ENCODE data around the gene CES2.
"Not testable (repeated sequence)": the region's sequence is repeated elsewhere in the genome, so short reads cannot be mapped to it uniquely, and the experiment has no call there.

Gene CES2

DNA sequence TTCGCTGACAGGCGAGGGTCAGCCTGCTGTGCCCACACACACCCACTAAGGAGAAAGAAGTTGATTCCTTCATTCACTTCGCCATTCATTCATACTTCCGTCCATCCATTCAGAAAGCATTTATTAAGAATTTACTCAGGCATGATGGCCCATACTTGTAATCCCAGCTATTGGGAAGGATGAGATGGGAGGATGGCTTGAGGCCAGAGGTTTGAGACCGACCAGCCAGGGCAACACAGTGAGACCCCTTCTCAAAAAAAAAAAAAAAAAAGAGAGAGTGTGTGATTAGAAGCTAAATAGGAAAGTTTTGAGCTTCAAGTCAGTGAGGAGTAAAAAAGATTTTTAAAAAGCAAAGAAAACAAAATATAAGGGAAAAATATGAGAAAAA lies 8.7 kb downstream of the CES2 start:
- peaks cover 48 to 51% of the 10 kb centered on the region in 2 experiments for H3K36me3 ChIP-seq (ENCODE audit: control insufficient read depth in 1 of 2, insufficient read depth in 2 of 2, low read depth in 1 of 2, low read length in 2 of 2)
- H3K14ac ChIP-seq (ENCODE audit: low read length in 2 of 2) = no peak overlapping the region
- H3K9me3 ChIP-seq (ENCODE audit: control insufficient read depth, low read length) = no peaks in the 10 kb centered on the region
- no peak overlapping the region for H3K4me2 ChIP-seq (ENCODE audit: low read length, poor library complexity, severe bottlenecking)
- peaks cover 3 to 6% of the 10 kb centered on the region in 2 experiments for H3K27me3 ChIP-seq (ENCODE audit: control insufficient read depth in 1 of 2, insufficient read depth in 1 of 2, low read length in 2 of 2)
- H3K27ac ChIP-seq (ENCODE audit: low read length, poor library complexity, severe bottlenecking) = no peak overlapping the region
- H2BK15ac ChIP-seq (ENCODE audit: low read depth, poor library complexity, severe bottlenecking) = no peak overlapping the region
- WGBS = 83% methylated on average over 3 of the region's 5 CpGs
- no peak overlapping the region for H2BK120ac ChIP-seq (ENCODE audit: low read depth, low read length)
- H2BK12ac ChIP-seq (ENCODE audit: low read length in 2 of 2) = no peak overlapping the region
- H2AK5ac ChIP-seq (ENCODE audit: low read length, severe bottlenecking) = no peak overlapping the region
- no peak overlapping the region for H4K91ac ChIP-seq (ENCODE audit: low read length)
- H2AFZ ChIP-seq (ENCODE audit: low read depth, low read length) = no peak overlapping the region
- H3K4me3 ChIP-seq (ENCODE audit: insufficient read depth in 1 of 2, low read depth in 1 of 2, low read length in 2 of 2) = no peak overlapping the region
- no peak overlapping the region for H3K9ac ChIP-seq (ENCODE audit: low read length)
- H3K4ac ChIP-seq (ENCODE audit: low read depth in 1 of 2, low read length in 2 of 2) = no peak overlapping the region
- no peak overlapping the region for H3K23ac ChIP-seq (ENCODE audit: low read length in 2 of 2)
- DNase-seq = no peak
- H3K18ac ChIP-seq (ENCODE audit: low read depth in 1 of 2, low read length in 2 of 2) = no peak overlapping the region
- no peak overlapping the region for H2BK5ac ChIP-seq (ENCODE audit: low read depth, low read length, poor library complexity, severe bottlenecking)
- H4K8ac ChIP-seq (ENCODE audit: low read length) = no peak overlapping the region
- H3K79me1 ChIP-seq (replicated peaks; ENCODE audit: low read length, poor library complexity, severe bottlenecking) = peaks cover 12% of the 10 kb centered on the region
- H3K4me1 ChIP-seq (ENCODE audit: control insufficient read depth, insufficient read depth, low read depth, low read length) = peaks cover 7% of the 10 kb centered on the region

DNA sequence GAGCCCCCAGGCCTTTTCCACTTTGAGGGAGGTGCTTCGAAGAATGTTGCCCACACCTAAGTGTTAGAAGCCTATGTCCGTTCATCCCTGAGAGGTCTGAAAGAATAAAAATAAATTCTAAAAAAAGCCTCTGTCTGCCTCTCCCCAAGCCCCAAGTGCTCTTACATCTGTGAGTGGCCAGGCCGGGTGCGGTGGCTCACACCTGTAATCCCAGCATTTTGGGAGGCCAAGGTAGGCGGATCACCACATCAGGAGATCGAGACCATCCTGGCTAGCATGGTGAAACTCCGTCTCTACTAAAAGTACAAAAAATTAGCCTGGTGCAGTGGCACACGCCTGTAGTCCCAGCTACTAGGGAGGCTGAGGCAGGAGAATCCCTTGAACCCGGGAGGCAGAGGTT lies 9.7 kb downstream of the CES2 start:
- not testable (repeated sequence) for H3K23ac ChIP-seq (ENCODE audit: low read length in 2 of 2); H3K4me2 ChIP-seq (ENCODE audit: low read length, poor library complexity, severe bottlenecking); H2BK120ac ChIP-seq (ENCODE audit: low read depth, low read length); H2BK12ac ChIP-seq (ENCODE audit: low read length in 2 of 2); H2AK5ac ChIP-seq (ENCODE audit: low read length, severe bottlenecking); H3K4me3 ChIP-seq (ENCODE audit: insufficient read depth in 1 of 2, low read depth in 1 of 2, low read length in 2 of 2); H2BK5ac ChIP-seq (ENCODE audit: low read depth, low read length, poor library complexity, severe bottlenecking); H3K4me1 ChIP-seq (ENCODE audit: control insufficient read depth, insufficient read depth, low read depth, low read length); H3K14ac ChIP-seq (ENCODE audit: low read length in 2 of 2); H3K79me1 ChIP-seq (replicated peaks; ENCODE audit: low read length, poor library complexity, severe bottlenecking); H2BK15ac ChIP-seq (ENCODE audit: low read depth, poor library complexity, severe bottlenecking); H4K8ac ChIP-seq (ENCODE audit: low read length); H3K4ac ChIP-seq (ENCODE audit: low read depth in 1 of 2, low read length in 2 of 2); H2AFZ ChIP-seq (ENCODE audit: low read depth, low read length); H3K18ac ChIP-seq (ENCODE audit: low read depth in 1 of 2, low read length in 2 of 2); DNase-seq; H4K91ac ChIP-seq (ENCODE audit: low read length); H3K27ac ChIP-seq (ENCODE audit: low read length, poor library complexity, severe bottlenecking); H3K9me3 ChIP-seq (ENCODE audit: control insufficient read depth, low read length)
- WGBS = 97% methylated on average over 9 of the region's 9 CpGs
- Histone ChIP-seq H3K9ac (ENCODE audit: low read length) (peak overlapping the region; percentile 11), H3K27me3 (ENCODE audit: control insufficient read depth in 1 of 2, insufficient read depth in 1 of 2, low read length in 2 of 2) (peaks cover 11 to 14% of the 10 kb centered on the region in 2 experiments), H3K36me3 (ENCODE audit: control insufficient read depth in 1 of 2, insufficient read depth in 2 of 2, low read depth in 1 of 2, low read length in 2 of 2) (peaks cover 41 to 42% of the 10 kb centered on the region in 2 experiments)

DNA sequence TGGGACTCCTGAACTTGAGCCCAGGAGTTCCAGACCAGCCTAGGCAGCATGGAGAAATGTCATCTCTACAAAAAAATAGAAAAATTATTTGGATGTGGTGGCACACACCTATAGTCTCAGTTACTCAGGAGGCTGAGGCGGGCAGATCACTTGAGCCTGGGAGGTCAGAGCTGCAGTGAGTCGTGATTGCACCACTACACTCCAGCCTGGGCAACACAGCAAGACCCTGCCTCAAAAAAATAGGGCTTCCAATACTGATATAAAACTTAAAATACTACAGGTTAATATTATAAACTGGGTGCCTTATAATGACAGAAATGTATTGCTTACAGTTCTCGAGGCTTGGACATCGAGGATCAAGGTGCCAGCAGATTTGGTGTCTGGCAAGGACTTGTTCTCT lies 10.6 kb downstream of the CES2 start:
- Histone ChIP-seq H4K8ac (ENCODE audit: low read length) (no peak overlapping the region), H2BK5ac (ENCODE audit: low read depth, low read length, poor library complexity, severe bottlenecking) (no peak overlapping the region), H3K23ac (ENCODE audit: low read length in 2 of 2) (no peak overlapping the region), H3K27me3 (ENCODE audit: control insufficient read depth in 1 of 2, insufficient read depth in 1 of 2, low read length in 2 of 2) (peaks cover 14 to 15% of the 10 kb centered on the region in 2 experiments), H3K9ac (ENCODE audit: low read length) (no peak overlapping the region), H3K27ac (ENCODE audit: low read length, poor library complexity, severe bottlenecking) (no peak overlapping the region), H2BK12ac (ENCODE audit: low read length in 2 of 2) (no peak overlapping the region), H2AK5ac (ENCODE audit: low read length, severe bottlenecking) (no peak overlapping the region), H3K36me3 (ENCODE audit: control insufficient read depth in 1 of 2, insufficient read depth in 2 of 2, low read depth in 1 of 2, low read length in 2 of 2) (peaks cover 31 to 32% of the 10 kb centered on the region in 2 experiments), H3K18ac (ENCODE audit: low read depth in 1 of 2, low read length in 2 of 2) (no peak overlapping the region), H3K4ac (ENCODE audit: low read depth in 1 of 2, low read length in 2 of 2) (no peak overlapping the region), H3K4me2 (ENCODE audit: low read length, poor library complexity, severe bottlenecking) (no peak overlapping the region), H4K91ac (ENCODE audit: low read length) (no peak overlapping the region), H3K14ac (ENCODE audit: low read length in 2 of 2) (no peak overlapping the region), H3K79me1 (replicated peaks; ENCODE audit: low read length, poor library complexity, severe bottlenecking) (no peaks in the 10 kb centered on the region), H2AFZ (ENCODE audit: low read depth, low read length) (no peak overlapping the region), H2BK120ac (ENCODE audit: low read depth, low read length) (no peak overlapping the region), H3K4me1 (ENCODE audit: control insufficient read depth, insufficient read depth, low read depth, low read length) (peaks cover 7% of the 10 kb centered on the region), H3K4me3 (ENCODE audit: insufficient read depth in 1 of 2, low read depth in 1 of 2, low read length in 2 of 2) (no peak overlapping the region), H2BK15ac (ENCODE audit: low read depth, poor library complexity, severe bottlenecking) (no peak overlapping the region), H3K9me3 (ENCODE audit: control insufficient read depth, low read length) (no peaks in the 10 kb centered on the region)
- DNase-seq = no peak
- 94% methylated on average over 3 of the region's 4 CpGs for WGBS

DNA sequence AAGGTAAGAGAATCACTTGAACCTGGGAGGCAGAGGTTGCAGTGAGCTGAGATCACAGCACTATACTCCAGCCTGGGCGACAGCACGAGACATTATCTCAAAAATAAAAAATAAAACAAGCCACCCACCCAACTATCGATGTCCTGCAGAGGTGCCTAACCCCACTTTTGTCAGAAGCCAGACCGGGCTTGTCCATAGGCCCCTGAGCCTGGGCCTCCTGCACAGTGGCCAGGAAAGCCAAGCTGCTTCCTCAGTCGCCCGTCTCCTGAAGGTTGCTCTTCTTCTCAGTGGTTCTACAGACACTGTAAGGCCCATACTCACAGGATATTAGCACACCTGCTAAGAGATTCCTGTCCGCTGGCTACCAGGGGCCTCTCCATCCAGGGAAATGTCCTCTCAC lies 11.2 kb downstream of the CES2 start:
- Histone ChIP-seq H4K8ac (ENCODE audit: low read length) (no peak overlapping the region), H3K4ac (ENCODE audit: low read depth in 1 of 2, low read length in 2 of 2) (no peak overlapping the region), H3K9me3 (ENCODE audit: control insufficient read depth, low read length) (peaks cover 4% of the 10 kb centered on the region), H3K79me1 (replicated peaks; ENCODE audit: low read length, poor library complexity, severe bottlenecking) (no peaks in the 10 kb centered on the region), H2BK15ac (ENCODE audit: low read depth, poor library complexity, severe bottlenecking) (no peak overlapping the region), H2AFZ (ENCODE audit: low read depth, low read length) (no peak overlapping the region), H2AK5ac (ENCODE audit: low read length, severe bottlenecking) (no peak overlapping the region), H3K36me3 (ENCODE audit: control insufficient read depth in 1 of 2, insufficient read depth in 2 of 2, low read depth in 1 of 2, low read length in 2 of 2) (peaks cover 25 to 26% of the 10 kb centered on the region in 2 experiments), H3K4me2 (ENCODE audit: low read length, poor library complexity, severe bottlenecking) (no peak overlapping the region), H2BK5ac (ENCODE audit: low read depth, low read length, poor library complexity, severe bottlenecking) (no peak overlapping the region), H3K27ac (ENCODE audit: low read length, poor library complexity, severe bottlenecking) (no peak overlapping the region), H2BK120ac (ENCODE audit: low read depth, low read length) (no peak overlapping the region), H4K91ac (ENCODE audit: low read length) (no peak overlapping the region), H3K4me3 (ENCODE audit: insufficient read depth in 1 of 2, low read depth in 1 of 2, low read length in 2 of 2) (no peak overlapping the region), H3K23ac (ENCODE audit: low read length in 2 of 2) (no peak overlapping the region), H3K27me3 (ENCODE audit: control insufficient read depth in 1 of 2, insufficient read depth in 1 of 2, low read length in 2 of 2) (peaks cover 14 to 15% of the 10 kb centered on the region in 2 experiments), H3K9ac (ENCODE audit: low read length) (no peak overlapping the region), H2BK12ac (ENCODE audit: low read length in 2 of 2) (no peak overlapping the region), H3K14ac (ENCODE audit: low read length in 2 of 2) (no peak overlapping the region), H3K4me1 (ENCODE audit: control insufficient read depth, insufficient read depth, low read depth, low read length) (peaks cover 7% of the 10 kb centered on the region), H3K18ac (ENCODE audit: low read depth in 1 of 2, low read length in 2 of 2) (no peak overlapping the region)
- no peak for DNase-seq
- 77% methylated on average over 7 of the region's 7 CpGs for WGBS

All from mesenchymal stem cell (in vitro differentiated cells and primary cell).